ENCODE data around the gene SLC43A3. TPM values are rescaled to one million over a fixed set of nuclear protein-coding genes. Genes with fewer than 3 reads are reported as not detected.

SLC43A3 gene
- total RNA-seq (2014; rRNA removed; shearing (Covaris generic)), result 122 and 135 TPM in 2 replicates

DNA sequence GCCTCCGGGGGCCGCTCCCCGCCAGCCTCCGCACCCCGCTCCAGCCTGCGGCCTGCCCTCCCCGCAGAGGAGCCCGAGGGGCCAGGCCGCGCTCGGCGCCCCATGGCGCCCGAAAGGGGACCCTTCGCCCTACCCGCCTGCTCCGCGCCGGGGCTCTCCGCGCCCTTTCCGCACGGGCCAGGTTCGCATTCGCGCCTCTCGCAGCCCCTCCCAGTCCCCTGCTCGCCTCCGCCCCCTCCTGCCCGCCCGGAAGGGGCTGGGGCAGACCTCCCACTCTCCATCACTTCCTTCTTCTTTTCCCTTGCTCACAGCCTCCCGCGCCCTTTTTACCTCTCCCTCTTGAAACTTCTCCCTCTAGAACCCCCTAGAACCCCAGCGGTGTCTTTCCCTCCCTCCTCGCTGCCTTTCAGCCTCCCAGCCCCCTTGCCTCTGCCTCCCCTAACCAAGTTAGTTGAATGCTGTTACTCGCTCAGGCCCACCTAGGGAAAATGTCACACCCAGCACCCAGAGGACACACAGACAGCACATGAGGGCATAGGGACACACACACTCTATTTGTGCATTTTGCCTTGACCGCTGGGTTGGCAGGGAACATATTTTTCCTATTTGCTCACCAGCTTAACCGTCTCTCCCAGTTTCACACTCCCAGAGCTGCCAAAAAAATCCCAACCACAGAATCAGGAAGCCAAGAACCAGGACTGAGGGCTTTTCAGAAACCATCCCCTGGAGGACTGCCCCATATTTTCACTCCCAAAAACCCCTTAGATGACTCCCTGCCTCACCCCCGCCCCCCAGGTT is at the start of gene SLC43A3:
TSS of gene SLC43A3 (minus strand) at position 193 of the 798 bp plus-strand sequence. CDS start 949 bp downstream, outside the sequence.
- DNase-seq (ENCODE audit: low read depth), result peak; percentile 92

DNA sequence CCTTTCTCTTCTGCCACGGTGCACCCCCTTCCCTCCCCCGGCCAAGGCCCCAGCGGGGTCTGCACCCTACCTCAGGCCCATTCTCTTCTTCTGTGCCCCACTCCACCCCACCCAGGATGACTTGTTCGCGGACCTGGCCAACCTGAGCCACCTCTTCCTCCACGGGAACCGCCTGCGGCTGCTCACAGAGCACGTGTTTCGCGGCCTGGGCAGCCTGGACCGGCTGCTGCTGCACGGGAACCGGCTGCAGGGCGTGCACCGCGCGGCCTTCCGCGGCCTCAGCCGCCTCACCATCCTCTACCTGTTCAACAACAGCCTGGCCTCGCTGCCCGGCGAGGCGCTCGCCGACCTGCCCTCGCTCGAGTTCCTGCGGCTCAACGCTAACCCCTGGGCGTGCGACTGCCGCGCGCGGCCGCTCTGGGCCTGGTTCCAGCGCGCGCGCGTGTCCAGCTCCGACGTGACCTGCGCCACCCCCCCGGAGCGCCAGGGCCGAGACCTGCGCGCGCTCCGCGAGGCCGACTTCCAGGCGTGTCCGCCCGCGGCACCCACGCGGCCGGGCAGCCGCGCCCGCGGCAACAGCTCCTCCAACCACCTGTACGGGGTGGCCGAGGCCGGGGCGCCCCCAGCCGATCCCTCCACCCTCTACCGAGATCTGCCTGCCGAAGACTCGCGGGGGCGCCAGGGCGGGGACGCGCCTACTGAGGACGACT is 49.3 kb upstream of the SLC43A3 start:
- DNase-seq (ENCODE audit: low read depth), result no peak

DNA sequence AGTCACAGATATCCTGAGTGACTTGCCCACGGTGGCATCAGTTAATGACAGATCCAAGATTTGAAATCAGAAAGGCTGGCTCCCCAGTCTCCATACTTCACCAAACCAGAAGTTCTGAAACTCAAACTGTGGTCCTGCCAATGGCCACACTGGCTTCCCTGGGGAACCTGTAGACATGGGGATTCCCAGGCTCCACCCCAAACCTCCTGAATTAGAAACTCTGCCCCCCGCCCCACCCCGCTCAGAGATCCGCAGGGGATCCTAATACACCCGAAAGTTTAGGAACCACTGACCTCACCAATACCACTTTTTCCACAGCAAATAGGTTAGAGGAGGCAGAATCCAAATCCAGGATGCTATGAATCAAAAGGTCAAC is 48.7 kb upstream of the SLC43A3 start:
- no peak for DNase-seq (ENCODE audit: low read depth)

DNA sequence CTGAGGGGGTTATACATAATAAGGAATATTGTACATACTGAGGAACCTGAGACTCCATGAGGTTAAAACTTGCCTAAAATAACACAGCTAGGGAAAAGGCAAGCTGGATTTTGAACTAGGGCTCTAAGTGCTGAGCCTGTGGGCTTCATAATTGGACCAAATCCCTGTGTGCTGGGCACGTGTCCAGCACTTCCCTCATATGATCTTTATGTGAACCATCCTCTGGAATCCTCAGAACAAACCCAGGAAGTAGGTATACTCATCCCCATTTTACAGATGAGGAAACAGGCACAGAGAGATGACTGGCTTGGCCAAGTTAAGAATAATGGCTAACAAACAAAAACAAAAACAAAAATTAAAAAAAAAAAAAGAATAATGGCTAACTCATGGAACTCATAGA is 48.3 kb upstream of the SLC43A3 start:
- DNase-seq (ENCODE audit: low read depth), result peak; percentile 41

DNA sequence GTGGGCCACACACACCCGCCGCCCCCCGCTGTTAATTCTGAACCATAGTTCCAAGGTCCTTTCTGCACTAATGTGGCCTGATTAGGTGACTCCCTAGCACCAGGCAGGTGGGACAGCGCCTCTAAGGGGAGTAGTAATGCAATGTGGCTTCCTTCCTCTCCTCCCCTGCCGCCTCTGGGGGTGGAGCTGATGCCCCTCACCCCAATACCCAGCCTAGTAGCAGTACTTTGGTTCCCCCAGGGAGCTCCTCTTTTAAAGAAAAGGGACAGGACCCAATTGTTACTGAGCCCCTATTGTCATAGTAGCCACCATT is 47.8 kb upstream of the SLC43A3 start:
- no peak for DNase-seq (ENCODE audit: low read depth)

DNA sequence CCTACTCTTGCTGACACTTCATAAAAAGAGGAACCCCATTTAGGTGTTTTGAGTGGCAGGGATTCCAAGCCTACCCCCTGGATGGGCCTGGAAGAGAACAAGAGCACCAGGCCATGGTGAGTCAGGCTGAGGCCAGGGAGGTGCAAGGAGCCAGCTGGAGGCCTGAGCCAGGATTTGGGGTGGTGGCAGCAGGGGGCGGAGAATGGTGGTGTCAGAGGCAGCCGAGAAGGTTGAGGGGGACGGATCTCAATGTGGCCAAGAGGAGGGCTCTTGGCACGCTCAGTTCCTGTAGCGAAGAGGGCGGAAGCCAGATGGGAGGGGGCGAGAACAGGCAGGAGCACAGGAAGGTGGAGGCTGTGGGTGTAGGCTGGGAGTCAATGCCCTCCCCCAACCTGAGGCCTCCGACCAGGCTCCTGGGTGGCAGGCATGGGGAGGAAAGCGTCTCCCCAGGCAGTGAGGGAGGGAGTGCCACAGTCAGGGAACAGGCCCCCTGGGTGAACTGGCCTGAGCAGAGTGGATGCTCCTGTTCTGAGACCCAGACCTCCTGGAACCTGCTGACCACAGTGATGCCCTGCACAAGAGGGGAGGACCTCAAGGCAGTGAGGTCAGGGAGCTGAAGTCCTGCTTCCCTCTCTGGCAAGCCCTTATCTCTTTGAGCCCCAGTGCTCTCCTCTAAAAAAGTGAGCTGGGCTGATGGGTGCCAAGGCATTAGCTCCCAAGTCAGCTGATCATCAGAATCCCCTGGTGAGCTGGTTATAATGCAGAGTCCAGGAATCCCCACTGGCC is 47.3 kb upstream of the SLC43A3 start:
- peak; percentile 79 for DNase-seq (ENCODE audit: low read depth)

DNA sequence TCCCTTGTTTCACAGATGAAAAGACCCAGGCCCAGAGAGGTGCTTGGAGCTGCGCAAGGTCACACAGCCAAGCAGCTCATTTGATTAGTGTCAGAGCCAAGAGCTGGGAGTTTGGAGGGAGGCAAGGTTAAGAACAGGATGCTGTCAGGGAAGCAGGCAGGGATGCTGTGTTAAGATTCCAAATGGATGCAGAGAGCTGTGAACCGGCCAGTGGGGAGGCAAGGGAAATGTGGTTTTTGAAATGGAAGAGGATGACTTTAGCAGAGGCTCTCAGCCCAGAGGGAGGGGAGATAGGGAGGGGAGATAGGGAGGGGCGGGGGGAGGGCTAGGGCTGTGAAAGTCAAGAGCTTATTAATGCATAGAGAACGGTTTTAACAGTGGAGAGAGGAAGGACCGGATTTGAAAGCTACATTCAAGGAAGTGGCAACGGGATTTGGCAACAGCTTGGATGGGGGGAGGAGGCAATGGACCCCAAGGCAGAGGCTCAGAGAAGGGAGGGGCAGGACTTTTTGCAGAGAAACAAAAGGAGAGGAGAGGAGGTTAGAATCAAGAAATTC is 46.4 kb upstream of the SLC43A3 start:
- no peak for DNase-seq (ENCODE audit: low read depth)

DNA sequence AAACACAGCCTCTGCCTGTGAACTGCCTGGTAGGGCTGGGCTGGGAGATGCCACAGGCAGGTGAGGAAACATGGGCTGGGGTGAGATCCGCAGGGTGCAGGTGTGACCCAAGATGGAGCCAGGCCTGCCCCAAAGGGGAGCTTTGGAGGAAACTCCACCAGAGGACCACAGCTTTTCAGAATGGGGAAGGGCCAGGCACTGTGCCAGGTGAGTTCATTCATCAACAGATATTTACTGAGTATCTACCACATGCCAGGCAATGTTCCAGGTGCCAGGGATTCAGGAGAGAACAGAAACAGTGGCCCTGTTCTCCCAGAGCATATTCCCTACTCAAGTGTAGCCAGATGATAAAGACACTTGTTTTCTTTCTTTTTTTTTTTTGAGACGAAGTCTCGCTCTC is 44.6 kb upstream of the SLC43A3 start:
- no peak for DNase-seq (ENCODE audit: low read depth)

DNA sequence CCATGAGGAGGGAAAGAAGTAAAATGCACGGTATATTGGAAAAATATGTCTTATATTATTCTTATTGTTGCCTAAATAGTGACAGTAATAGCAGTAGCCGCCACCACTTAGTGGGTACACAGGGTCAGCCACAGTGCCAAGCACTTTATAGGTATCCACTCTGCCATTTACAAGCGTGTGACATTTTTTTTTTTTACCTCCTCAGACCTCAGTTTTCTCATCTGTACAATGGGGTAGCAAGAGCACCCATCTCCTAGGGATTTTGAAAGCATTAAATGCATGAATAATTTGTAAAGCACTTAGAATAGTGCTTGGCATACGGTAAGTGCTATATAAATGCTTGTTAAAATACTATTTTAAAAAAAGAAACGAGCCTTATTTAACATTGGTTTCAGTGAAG is 42.3 kb upstream of the SLC43A3 start:
- DNase-seq (ENCODE audit: low read depth), result no peak

DNA sequence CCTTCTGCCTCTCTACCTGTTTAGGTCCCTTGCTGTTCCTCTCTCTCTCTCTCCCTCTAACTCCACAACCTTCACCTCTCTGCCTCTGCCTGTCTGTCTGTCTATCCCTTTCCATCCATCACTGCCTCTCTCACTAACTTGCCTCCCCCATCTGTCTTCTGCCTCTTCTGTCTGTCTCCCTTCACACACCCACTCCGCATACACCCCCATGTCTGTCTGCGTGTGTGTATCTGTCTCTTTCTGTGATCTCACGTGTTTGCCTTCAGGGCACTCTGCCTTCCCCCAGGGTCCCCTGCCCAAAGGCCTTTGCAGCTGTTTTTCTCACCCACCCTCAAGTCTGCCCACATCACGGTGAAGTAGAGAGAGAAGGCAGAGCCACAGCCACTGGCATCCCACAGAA is 41.4 kb upstream of the SLC43A3 start:
- DNase-seq (ENCODE audit: low read depth), result no peak

DNA sequence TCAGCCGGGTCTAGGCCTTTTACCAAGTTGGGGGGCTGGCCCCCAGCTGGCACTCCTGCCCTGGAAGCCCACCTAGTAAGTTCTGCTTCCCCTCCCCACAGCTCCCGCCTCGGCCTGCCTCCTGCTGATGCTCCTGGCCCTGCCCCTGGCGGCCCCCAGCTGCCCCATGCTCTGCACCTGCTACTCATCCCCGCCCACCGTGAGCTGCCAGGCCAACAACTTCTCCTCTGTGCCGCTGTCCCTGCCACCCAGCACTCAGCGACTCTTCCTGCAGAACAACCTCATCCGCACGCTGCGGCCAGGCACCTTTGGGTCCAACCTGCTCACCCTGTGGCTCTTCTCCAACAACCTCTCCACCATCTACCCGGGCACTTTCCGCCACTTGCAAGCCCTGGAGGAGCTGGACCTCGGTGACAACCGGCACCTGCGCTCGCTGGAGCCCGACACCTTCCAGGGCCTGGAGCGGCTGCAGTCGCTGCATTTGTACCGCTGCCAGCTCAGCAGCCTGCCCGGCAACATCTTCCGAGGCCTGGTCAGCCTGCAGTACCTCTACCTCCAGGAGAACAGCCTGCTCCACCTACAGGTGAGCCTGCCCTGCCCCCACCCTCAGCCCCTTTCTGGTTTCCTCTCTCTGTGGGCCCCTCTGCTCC is 40.7 kb upstream of the SLC43A3 start:
- no peak for DNase-seq (ENCODE audit: low read depth)

DNA sequence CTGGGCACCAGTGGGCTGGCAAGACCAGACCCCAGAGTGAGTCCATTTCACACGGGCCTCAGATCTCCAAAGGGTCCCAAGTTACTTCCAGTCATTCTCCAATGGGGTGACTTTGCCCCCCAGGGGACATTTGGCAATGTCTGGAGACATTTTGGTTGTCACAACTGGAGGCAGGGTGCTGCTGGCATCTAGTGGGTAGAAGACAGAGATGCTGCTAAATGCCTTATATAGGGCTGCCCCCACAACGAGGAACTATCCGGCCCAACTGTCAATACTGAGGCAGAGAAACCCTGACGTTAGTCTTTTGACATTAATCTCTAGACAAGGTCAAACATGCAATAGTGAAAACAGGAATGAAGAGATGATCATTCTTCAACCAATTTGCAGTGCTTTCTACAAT is 39.8 kb upstream of the SLC43A3 start:
- no peak for DNase-seq (ENCODE audit: low read depth)

DNA sequence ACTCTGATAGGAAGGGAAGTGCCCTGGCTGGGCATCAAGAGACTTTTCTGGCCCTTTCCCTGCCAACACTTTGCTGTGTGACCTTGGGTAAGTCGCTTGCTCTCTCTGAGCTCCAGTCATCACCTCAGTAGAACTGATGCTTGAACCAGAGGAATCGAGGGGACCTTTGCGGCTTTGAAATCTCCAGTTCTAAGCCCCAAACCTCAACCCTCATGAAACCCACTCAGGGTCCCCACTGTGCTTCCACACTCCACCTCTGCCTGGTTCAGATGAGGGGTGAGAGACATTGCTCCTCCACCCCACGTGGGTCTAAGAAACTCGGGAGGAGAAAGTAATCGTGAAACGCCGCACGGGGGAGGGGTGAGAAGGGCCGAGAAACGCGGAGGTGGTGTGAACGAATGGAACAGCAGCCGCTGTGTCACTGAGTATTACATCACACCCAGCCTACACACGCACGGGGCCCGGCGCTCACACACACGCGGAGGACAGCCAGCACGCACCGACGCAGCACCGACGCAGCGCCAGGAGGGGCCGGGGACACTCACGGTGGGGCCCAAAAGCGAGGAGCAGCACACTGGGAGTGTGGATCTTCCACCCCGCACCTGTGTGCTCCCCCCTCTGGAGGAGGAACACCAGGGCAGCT is 37.7 kb upstream of the SLC43A3 start:
- DNase-seq (ENCODE audit: low read depth), result no peak

DNA sequence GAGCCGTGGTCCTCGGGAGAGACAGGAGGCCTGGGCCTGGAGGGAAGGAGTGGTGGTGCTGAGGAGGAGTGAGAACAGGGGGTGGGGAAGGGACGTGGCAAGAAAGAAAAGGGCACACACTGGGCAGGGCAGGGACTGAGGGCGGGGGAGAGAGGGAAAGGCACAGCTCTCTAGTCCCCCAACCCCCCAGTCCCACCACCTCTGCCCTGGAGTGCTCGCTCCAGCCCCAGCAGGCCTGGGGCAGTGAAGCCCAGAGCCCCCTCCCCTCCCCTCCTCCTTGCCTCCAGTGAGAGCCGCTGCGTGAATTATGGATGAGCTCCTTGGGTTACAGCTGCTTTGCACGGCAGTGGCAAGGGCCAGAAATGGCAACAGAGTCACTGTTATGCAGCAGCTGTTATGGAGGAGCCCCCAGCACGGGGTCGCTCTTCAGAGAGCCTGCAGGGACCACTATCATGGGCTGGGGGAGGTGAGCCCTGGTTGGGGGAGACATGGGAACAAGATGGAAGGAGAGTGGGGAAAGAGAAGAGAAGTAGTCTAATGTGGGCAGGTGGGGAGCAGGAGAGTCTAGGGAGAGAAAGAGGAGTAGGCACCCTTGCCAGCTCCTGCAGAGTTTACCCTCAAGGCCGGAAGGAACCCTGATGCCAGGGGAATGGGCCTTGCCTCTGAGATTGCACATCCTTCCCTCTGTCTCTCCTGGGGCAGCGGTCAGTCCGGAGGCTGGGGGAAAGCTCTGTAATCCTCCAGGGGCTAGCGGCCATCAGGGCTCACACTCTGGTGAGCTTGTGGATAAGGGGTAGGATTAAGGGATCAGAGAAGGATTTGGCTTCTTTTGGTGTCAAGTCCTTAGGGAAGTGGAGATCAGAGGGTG is 37.0 kb upstream of the SLC43A3 start:
- no peak for DNase-seq (ENCODE audit: low read depth)

DNA sequence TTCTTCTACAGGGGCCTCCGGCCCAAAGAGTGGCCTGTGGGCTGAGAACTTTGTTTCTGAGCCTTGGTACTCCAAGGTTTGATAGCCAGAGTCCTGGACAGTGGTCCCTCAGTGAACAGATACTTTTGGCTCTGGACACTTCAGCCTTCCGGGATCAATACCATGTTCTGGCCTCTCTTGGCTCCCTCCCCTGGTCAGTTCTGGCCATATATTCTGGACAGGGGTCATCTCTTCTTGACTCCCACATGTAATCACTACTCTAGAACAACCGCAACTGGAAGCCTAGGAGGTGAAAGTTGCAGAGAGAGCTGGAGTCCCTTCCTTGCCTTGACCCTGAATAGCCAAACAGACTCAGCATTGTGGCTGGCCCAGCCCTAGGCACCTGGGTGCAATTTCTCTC is 35.7 kb upstream of the SLC43A3 start:
- no peak for DNase-seq (ENCODE audit: low read depth)

DNA sequence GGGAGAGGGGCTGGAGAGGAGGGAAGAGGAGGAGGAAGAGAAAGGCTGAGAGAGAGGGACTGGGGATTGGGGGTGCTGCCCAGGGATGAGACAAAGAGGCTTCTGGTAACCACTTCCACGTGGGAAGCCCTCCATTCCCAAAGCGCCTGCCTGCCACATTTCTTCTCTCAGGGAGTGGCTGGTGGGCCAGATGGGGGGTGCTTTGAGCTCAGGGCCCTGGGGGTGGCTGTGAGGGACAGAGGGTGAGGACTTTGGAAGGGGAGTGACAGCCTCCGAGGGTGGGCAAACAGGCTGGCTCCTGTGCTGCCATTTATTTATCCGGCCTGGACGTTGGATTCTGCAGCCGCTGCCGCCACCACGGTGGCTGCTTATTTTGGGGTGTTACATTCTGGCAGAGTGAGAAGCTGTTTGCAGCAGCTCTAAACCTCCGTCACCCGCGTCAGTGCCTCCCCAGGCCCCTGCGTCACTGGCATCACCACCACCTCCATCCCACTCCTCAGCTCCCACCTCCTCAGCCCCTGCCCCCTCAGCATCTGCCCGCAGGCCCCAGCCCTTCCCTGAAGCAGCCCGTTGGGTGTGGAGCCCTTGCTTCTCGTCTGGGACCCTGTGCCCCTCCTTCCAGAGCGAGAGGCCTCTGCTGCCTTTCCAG is 35.0 kb upstream of the SLC43A3 start:
- no peak for DNase-seq (ENCODE audit: low read depth)

DNA sequence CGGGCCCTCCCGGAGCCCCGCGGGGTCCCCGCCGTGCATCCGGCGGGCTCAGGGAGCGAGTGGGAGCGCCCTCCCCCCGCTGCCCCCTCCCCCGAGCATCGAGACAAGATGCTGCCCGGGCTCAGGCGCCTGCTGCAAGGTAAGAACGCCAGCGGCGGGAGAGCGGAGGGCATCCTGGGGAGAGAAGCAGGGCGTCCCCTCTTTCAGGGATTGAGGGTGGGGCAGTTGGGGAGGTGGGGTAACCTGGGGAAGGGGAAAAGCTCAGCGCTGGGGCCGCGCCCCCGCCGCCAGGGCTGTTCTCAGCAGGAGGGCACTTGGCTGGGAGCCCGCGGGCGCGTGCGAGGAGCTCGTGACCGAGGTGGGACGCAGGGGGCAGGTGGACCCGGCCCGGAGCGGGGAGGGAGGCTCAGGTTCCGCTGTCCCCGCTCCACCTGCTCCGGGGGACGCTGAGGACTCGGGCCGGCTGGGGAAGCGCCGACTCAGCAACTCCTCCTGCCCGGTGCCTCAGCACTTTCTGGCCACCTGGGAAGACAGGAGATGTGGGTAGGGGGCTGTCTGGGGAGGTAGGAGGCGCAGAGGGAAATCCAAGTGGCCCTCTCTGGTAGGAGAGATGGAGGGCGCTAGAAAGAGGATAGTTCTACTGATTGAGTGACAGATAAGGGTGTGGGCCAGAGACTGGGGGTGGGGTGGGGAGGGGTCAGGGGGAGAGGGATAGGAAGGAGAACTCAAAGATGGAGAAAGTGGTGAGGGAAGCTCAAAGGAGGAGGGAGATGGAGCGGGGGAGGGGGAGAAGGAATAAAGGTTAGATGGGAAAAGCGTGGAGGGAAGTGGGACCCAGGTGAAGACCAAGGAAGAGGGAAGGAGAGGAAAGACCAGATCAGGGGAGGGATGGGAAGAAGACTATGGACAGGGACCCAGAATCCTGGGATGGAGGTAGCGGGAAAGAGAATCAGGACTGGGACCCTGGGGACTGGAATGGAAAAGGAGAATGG is 34.1 kb upstream of the SLC43A3 start:
- DNase-seq (ENCODE audit: low read depth), result no peak

DNA sequence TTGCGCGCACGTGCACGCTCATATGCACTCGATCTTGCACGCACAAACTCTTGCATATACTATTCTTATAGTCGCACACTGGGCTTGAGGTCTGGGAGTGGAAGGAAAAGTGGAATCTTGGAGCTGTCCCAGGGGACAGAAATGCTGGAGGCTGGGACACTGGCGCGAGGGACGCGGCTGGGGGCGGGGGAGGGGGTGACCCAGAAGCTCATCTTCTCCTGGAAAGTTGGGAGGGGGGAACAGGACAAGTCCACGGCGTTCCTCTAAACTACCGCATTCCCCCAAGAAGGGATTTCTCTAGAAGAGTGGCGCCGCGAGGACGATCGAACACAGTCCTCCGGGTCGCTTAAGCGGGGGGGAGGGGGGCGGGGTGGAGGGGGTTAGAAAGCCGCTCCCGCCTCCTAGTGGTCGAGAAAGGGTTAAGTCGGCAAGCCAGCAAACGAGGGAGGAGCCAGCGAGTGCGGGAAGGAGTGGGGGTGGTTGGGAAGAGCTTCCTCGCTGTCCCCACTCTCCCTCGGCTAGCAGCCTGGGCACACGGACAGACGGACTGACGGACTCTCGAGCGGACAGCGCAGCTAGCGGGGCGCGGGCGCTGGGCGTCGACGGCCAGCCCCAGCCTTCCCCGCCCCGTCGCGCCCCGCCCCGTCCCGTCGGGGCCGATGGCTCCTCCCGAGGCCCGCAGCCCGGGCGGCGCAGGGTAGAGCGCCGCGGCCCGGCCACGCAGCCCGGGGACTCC is 33.3 kb upstream of the SLC43A3 start, which contains the start of gene RTN4RL2:
TSS of gene RTN4RL2 (plus strand) at position 507 of the 736 bp plus-strand sequence. CDS start 338 bp downstream, outside the sequence.
- peak; percentile 78 for DNase-seq (ENCODE audit: low read depth)

Data from Daoy (cell line).